ENCODE data around the gene FBXO41.

GRCh38 chr2:73307720-73308119 is 23.4 kb upstream of the FBXO41 start:
- TF ChIP-seq POLR2AphosphoS5 (IDR thresholded peaks at IDR 0.05; ENCODE audit: low read depth) (no peak), CTCF (IDR thresholded peaks at IDR 0.05; ENCODE audit: insufficient read depth, low read length) (no peak)

Data from HL-60 (cell line).